ENCODE data around the gene E2F2.
"Not testable (repeated sequence)": the region's sequence is repeated elsewhere in the genome, so short reads cannot be mapped to it uniquely, and the experiment has no call there.

E2F2 gene

DNA sequence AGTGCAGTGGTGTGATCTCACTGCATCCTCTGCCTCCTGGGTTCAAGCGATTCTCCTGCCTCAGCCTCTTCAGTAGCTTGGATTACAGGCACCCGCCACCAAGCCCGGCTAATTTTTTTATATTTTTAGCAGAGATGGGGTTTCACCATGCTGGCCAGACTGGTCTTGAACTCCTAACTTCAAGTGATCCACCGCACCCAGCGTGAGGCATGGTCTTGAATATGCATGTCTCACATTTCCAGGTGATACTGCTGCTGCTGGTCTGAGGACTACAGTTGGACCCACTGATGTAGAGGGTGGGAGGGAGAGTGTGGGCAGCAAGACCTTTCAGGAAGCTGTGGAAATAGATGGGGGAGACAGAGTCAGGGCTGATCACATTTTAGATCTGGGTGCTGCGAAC, 25.2 kb downstream of the E2F2 start:
- TF ChIP-seq EZH2phosphoT487 (conservative IDR thresholded peaks at IDR 0.05; ENCODE audit: low read length) = no peak
- TF ChIP-seq, protein P1, sequence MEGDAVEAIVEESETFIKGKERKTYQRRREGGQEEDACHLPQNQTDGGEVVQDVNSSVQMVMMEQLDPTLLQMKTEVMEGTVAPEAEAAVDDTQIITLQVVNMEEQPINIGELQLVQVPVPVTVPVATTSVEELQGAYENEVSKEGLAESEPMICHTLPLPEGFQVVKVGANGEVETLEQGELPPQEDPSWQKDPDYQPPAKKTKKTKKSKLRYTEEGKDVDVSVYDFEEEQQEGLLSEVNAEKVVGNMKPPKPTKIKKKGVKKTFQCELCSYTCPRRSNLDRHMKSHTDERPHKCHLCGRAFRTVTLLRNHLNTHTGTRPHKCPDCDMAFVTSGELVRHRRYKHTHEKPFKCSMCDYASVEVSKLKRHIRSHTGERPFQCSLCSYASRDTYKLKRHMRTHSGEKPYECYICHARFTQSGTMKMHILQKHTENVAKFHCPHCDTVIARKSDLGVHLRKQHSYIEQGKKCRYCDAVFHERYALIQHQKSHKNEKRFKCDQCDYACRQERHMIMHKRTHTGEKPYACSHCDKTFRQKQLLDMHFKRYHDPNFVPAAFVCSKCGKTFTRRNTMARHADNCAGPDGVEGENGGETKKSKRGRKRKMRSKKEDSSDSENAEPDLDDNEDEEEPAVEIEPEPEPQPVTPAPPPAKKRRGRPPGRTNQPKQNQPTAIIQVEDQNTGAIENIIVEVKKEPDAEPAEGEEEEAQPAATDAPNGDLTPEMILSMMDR (IDR thresholded peaks at IDR 0.05; ENCODE audit: insufficient read depth, low read length, poor library complexity, severe bottlenecking) = no peak
- H3K9ac ChIP-seq (ENCODE audit: low read length) = no peak overlapping the region
- no peaks in the 10 kb centered on the region for H4K20me1 ChIP-seq (ENCODE audit: low read depth, low read length)
- H3K4me2 ChIP-seq (ENCODE audit: low read depth, low read length, poor library complexity, severe bottlenecking) = no peak overlapping the region
- H3K9me2 ChIP-seq (replicated peaks; ENCODE audit: insufficient read depth, low read length) = no peaks in the 10 kb centered on the region
- H3K36me3 ChIP-seq (ENCODE audit: low read length) = no peaks in the 10 kb centered on the region
- H3K4me3 ChIP-seq (ENCODE audit: insufficient read depth, low read length, poor library complexity, severe bottlenecking) = no peak overlapping the region
- H3K79me2 ChIP-seq (ENCODE audit: insufficient read depth, low read length) = no peaks in the 10 kb centered on the region
- H3K27me3 ChIP-seq (ENCODE audit: low read length) = no peaks in the 10 kb centered on the region
- H3F3A ChIP-seq (ENCODE audit: insufficient read depth) = peaks cover 27% of the 10 kb centered on the region; the same call in 1 of the 2 replicates
- no peaks in the 10 kb centered on the region for H3K9me3 ChIP-seq (ENCODE audit: insufficient read depth, low read length)
- H2AFZ ChIP-seq (ENCODE audit: low read depth, low read length, severe bottlenecking) = no peak overlapping the region
- H3K27ac ChIP-seq (ENCODE audit: low read depth, low read length) = no peak overlapping the region

- H2AFZ ChIP-seq (ENCODE audit: low read depth, low read length, severe bottlenecking); H3K9me2 ChIP-seq (replicated peaks; ENCODE audit: insufficient read depth, low read length); H4K20me1 ChIP-seq (ENCODE audit: low read depth, low read length); H3K36me3 ChIP-seq (ENCODE audit: low read length); H3K27ac ChIP-seq (ENCODE audit: low read depth, low read length); H3K9me3 ChIP-seq (ENCODE audit: insufficient read depth, low read length); H3K27me3 ChIP-seq (ENCODE audit: low read length); H3K79me2 ChIP-seq (ENCODE audit: insufficient read depth, low read length); H3K4me2 ChIP-seq (ENCODE audit: low read depth, low read length, poor library complexity, severe bottlenecking); H3K4me3 ChIP-seq (ENCODE audit: insufficient read depth, low read length, poor library complexity, severe bottlenecking); H3K9ac ChIP-seq (ENCODE audit: low read length): not testable (repeated sequence)
- H3F3A ChIP-seq (ENCODE audit: insufficient read depth) = peaks cover 27% of the 10 kb centered on the region; the same call in 1 of the 2 replicates
Observed at GRCh38 chr1:23504156-23504555, 26.9 kb downstream of the E2F2 start.

GRCh38 chr1:23502951-23503350, 28.1 kb downstream of the E2F2 start:
- Histone ChIP-seq H3K4me3 (ENCODE audit: insufficient read depth, low read length, poor library complexity, severe bottlenecking) (no peak overlapping the region), H3K9me2 (replicated peaks; ENCODE audit: insufficient read depth, low read length) (no peaks in the 10 kb centered on the region), H3K79me2 (ENCODE audit: insufficient read depth, low read length) (no peaks in the 10 kb centered on the region), H3K27ac (ENCODE audit: low read depth, low read length) (no peak overlapping the region), H3K4me2 (ENCODE audit: low read depth, low read length, poor library complexity, severe bottlenecking) (no peak overlapping the region), H3K9ac (ENCODE audit: low read length) (no peak overlapping the region), H3K27me3 (ENCODE audit: low read length) (no peaks in the 10 kb centered on the region), H3K36me3 (ENCODE audit: low read length) (no peaks in the 10 kb centered on the region), H3F3A (ENCODE audit: insufficient read depth) (peaks cover 27% of the 10 kb centered on the region; the same call in 1 of the 2 replicates), H2AFZ (ENCODE audit: low read depth, low read length, severe bottlenecking) (no peak overlapping the region), H4K20me1 (ENCODE audit: low read depth, low read length) (no peaks in the 10 kb centered on the region), H3K9me3 (ENCODE audit: insufficient read depth, low read length) (no peaks in the 10 kb centered on the region)
- TF ChIP-seq, protein P1 (IDR thresholded peaks at IDR 0.05; ENCODE audit: insufficient read depth, low read length, poor library complexity, severe bottlenecking) = no peak
- TF ChIP-seq EZH2phosphoT487 (conservative IDR thresholded peaks at IDR 0.05; ENCODE audit: low read length) = no peak

- Histone ChIP-seq H3K9ac (ENCODE audit: low read length) (no peak overlapping the region), H2AFZ (ENCODE audit: low read depth, low read length, severe bottlenecking) (no peak overlapping the region), H3K4me2 (ENCODE audit: low read depth, low read length, poor library complexity, severe bottlenecking) (no peak overlapping the region), H3K9me3 (ENCODE audit: insufficient read depth, low read length) (no peaks in the 10 kb centered on the region), H4K20me1 (ENCODE audit: low read depth, low read length) (no peaks in the 10 kb centered on the region), H3F3A (ENCODE audit: insufficient read depth) (peaks cover 11% of the 10 kb centered on the region; the same call in 1 of the 2 replicates), H3K79me2 (ENCODE audit: insufficient read depth, low read length) (no peaks in the 10 kb centered on the region), H3K27me3 (ENCODE audit: low read length) (no peaks in the 10 kb centered on the region), H3K27ac (ENCODE audit: low read depth, low read length) (no peak overlapping the region), H3K4me3 (ENCODE audit: insufficient read depth, low read length, poor library complexity, severe bottlenecking) (no peak overlapping the region), H3K9me2 (replicated peaks; ENCODE audit: insufficient read depth, low read length) (no peaks in the 10 kb centered on the region), H3K36me3 (ENCODE audit: low read length) (no peaks in the 10 kb centered on the region)
- TF ChIP-seq, protein P1 (IDR thresholded peaks at IDR 0.05; ENCODE audit: insufficient read depth, low read length, poor library complexity, severe bottlenecking) = no peak
- TF ChIP-seq EZH2phosphoT487 (conservative IDR thresholded peaks at IDR 0.05; ENCODE audit: low read length) = no peak
Observed at GRCh38 chr1:23500466-23500865, 30.6 kb downstream of the E2F2 start.

Data from SU-DHL-6 (cell line).